ENCODE measurements around the gene DSCAM.
"Not testable (repeated sequence)": the region's sequence is repeated elsewhere in the genome, so short reads cannot be mapped to it uniquely, and the experiment has no call there.

The DSCAM gene

DNA sequence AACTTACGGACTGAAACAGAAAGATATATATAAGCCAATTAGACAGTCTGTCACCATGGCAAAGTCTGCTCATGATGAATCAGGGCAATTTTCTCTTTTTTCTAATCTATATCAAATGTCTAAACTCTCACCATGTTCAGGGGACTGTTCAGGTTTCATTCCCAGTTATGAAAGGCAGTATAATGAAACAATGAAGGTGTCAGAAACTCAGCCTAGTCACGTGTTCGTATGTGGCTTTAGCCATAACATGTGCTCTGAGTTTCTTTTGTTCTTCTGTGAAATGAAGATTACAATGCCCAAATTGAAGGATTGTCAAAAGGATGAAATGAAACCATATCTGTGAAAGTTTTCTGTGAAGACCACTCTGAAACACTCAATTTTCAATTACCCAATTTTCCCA is 392.9 kb downstream of the DSCAM start:
- Mint-ChIP-seq H3K9me3 (no peaks in the 10 kb centered on the region), H3K4me1 (ENCODE audit: low read depth) (no peaks in the 10 kb centered on the region), H3K27ac (no peak overlapping the region)

DNA sequence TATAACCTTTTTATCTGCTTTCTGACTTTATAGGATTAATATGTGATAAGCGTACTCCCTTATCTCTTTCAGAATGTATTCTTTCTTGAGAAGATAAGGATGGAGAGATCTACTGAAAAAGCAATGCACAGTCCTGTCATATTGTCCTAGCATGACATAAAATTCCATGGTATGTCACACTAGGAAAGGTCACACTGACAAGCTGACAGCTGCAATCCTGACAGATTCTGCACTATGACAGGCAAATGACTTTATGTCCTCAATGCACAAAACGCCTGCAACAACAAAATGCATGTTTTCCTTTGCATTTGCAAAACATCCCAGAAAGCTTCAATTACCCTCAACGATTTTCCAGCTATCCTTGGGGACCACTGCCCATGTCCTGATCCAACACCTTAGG is 393.8 kb downstream of the DSCAM start:
- intact Hi-C loops (cut with micrococcal nuclease) = no loop called here
- no peaks in the 10 kb centered on the region for H3K36me3 Mint-ChIP-seq (ENCODE audit: low read depth)
- H3K9me3 Mint-ChIP-seq = no peaks in the 10 kb centered on the region
- no peaks in the 10 kb centered on the region for H3K4me1 Mint-ChIP-seq (ENCODE audit: low read depth)
- H3K27ac Mint-ChIP-seq = no peak overlapping the region
- peaks cover 2% of the 10 kb centered on the region for H3K27me3 Mint-ChIP-seq
- H3K4me3 Mint-ChIP-seq = no peak overlapping the region

More for the DNA sequence above, 392.9 kb downstream of the DSCAM start:
- peaks cover 4% of the 10 kb centered on the region for H3K27me3 Mint-ChIP-seq
- intact Hi-C loops (cut with micrococcal nuclease) = no loop called here
- H3K4me3 Mint-ChIP-seq = no peak overlapping the region
- no peaks in the 10 kb centered on the region for H3K36me3 Mint-ChIP-seq (ENCODE audit: low read depth)

DNA sequence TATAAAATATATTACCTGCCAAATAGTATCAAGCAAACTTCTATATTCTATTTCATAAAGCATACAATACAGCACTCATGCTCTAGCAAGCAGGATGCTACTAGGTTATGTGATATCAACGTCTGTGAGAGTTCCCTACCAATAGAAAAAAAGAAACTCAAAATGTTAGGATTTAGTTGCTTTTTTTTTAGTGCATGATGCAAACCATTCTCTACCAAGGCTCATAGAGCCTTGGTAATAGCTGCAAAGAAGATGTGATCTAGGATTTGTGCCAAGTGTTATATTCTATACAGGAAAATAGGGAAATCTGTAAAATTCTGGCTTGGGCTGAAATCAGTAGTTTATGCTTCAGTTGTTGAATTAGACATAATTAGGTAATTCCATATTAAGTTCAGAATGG is 394.4 kb downstream of the DSCAM start:
- H3K36me3 Mint-ChIP-seq (ENCODE audit: low read depth) = no peaks in the 10 kb centered on the region
- intact Hi-C loops (cut with micrococcal nuclease) = no loop called here
- H3K4me3 Mint-ChIP-seq = no peak overlapping the region
- no peaks in the 10 kb centered on the region for H3K9me3 Mint-ChIP-seq
- no peaks in the 10 kb centered on the region for H3K27me3 Mint-ChIP-seq
- H3K27ac Mint-ChIP-seq = no peak overlapping the region
- H3K4me1 Mint-ChIP-seq (ENCODE audit: low read depth) = no peaks in the 10 kb centered on the region

DNA sequence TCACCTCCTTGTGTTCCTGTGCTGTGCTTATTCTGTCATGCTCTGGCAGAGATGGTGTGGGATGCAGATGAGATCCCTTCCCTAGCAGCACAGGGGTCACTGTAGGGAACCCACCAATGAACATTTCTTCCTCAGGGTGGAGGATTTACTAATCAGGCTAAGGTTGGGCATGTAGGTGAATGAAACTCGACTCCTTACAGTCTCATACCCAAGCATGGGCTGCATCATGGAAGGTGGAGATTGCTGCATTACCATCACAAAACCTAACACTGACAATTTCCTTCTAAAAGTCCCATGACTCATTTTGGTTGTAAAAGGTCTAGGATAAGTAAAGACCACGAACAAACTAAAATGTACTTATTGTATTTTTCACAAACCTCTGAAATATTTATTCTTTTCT is 399.9 kb downstream of the DSCAM start:
- Mint-ChIP-seq H3K9me3 (peaks cover 14% of the 10 kb centered on the region), H3K36me3 (ENCODE audit: low read depth) (no peaks in the 10 kb centered on the region), H3K27me3 (no peaks in the 10 kb centered on the region), H3K4me3 (no peak overlapping the region), H3K4me1 (ENCODE audit: low read depth) (no peaks in the 10 kb centered on the region), H3K27ac (no peak overlapping the region)
- intact Hi-C loops (cut with micrococcal nuclease) = no loop called here

DNA sequence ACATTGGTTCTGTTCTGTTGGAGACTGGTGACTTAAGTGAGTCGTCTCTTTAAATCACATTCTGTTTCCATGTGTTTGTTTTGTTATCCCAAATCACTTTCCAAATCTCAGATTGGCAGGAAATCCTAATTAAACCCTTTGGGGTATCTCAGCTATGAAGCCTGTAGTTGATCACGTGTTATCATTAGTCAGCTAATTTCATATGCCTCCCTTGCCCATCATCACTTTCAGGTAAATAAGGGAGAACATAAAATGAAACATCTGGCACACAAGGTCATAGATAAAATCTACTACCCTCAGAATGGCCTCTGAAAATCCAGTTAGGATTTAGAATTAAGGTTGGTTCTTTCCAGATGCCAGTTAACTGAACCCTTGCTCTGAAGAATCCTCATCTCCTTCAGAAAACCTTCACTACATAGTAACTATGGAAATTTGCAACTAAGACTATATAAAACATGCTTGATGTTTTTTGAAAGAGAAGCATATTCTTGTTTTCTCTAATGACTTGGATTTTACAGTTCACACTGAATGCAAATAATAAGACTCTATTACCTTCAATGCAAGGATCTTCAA is 401.5 kb downstream of the DSCAM start:
- Mint-ChIP-seq H3K27me3 (no peaks in the 10 kb centered on the region), H3K9me3 (peaks cover 14% of the 10 kb centered on the region), H3K27ac (no peak overlapping the region), H3K36me3 (ENCODE audit: low read depth) (no peaks in the 10 kb centered on the region), H3K4me1 (ENCODE audit: low read depth) (no peaks in the 10 kb centered on the region), H3K4me3 (no peak overlapping the region)
- intact Hi-C loops (cut with micrococcal nuclease) = no loop called here

DNA sequence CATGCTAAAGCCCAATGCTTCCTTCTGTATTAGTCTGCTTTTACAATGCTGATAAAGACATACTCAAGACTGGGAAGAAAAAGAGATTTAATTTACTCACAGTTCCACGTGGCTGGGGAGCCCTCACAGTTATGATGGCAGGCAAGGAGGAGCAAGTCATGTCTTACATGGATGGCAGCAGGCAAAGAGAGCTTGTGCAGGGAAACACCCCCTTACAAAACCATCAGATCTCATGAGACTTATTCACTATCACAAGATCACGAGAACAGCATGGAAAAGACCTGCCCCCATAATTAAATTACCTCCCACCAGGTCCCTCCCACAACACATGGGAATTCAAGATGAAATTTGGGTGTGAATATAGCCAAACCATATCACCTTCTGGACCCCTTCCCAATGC is 407.4 kb downstream of the DSCAM start:
- H3K4me1 Mint-ChIP-seq (ENCODE audit: low read depth); H3K27me3 Mint-ChIP-seq; H3K27ac Mint-ChIP-seq; H3K4me3 Mint-ChIP-seq; H3K36me3 Mint-ChIP-seq (ENCODE audit: low read depth); intact Hi-C loops (cut with micrococcal nuclease); H3K9me3 Mint-ChIP-seq: not testable (repeated sequence)

DNA sequence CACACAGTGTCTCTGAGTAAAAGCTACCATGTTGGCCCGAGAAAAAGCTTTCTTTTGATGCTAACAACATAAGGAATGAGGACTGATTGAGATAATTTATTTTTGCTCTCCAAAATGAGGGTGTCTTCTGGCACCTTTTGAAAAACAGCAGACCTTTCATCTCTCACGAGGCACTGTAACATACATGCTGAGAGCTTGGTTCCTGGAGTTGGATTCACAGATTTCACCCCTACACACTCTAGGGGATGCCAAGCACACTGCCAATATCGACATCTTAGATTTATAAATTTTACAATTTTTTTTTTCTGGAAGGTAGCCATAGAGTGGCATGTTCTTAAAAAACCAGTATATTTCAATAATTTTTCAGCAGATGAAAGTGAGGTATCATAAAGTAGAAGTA is 408.3 kb downstream of the DSCAM start:
- peaks cover 6% of the 10 kb centered on the region for H3K9me3 Mint-ChIP-seq
- no peaks in the 10 kb centered on the region for H3K36me3 Mint-ChIP-seq (ENCODE audit: low read depth)
- no peaks in the 10 kb centered on the region for H3K27me3 Mint-ChIP-seq
- H3K4me1 Mint-ChIP-seq (ENCODE audit: low read depth) = no peaks in the 10 kb centered on the region
- intact Hi-C loops (cut with micrococcal nuclease) = no loop called here
- H3K27ac Mint-ChIP-seq = no peak overlapping the region
- no peak overlapping the region for H3K4me3 Mint-ChIP-seq

DNA sequence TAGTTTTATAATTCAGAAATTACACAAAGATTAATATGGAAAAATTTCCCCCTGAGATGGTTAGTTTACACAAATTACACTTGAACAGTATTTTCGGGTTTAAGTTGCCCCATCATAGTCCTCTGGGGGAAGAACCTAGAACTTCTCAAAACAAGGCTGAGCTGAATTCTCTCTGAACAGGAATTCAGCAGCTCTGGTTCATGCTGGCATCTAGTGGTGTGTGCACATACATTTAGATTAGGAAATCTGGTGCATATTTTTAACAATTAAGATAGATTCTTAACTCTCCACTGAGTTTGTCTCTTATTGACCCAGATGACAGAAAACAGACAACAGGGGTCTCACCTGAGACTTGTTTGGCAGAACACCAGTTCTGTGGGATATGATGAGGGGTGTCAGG is 410.7 kb downstream of the DSCAM start:
- H3K27me3 Mint-ChIP-seq = no peaks in the 10 kb centered on the region
- no peak overlapping the region for H3K4me3 Mint-ChIP-seq
- intact Hi-C loops (cut with micrococcal nuclease) = no loop called here
- peaks cover 8% of the 10 kb centered on the region for H3K9me3 Mint-ChIP-seq
- no peak overlapping the region for H3K27ac Mint-ChIP-seq
- no peaks in the 10 kb centered on the region for H3K36me3 Mint-ChIP-seq (ENCODE audit: low read depth)
- no peaks in the 10 kb centered on the region for H3K4me1 Mint-ChIP-seq (ENCODE audit: low read depth)

DNA sequence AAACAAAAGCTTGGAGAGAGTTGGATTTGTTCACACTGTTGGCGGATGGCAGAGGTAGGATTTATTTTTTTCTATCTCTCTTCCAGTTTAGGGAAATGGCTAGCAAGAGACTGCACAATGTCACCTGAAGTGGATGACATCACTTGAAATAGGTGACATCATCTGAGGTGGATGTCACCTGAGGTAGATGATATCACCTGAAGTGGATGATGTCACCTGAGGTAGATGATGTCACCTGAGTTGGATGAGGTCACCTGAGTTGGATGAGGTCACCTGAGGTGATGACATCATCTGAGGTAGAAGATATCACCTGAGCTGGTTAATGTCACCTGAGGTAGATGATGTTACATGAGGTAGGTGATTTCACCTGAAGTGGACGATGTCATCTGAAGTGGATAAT is 413.4 kb downstream of the DSCAM start:
- no peaks in the 10 kb centered on the region for H3K27me3 Mint-ChIP-seq
- H3K4me3 Mint-ChIP-seq = no peak overlapping the region
- intact Hi-C loops (cut with micrococcal nuclease) = no loop called here
- no peak overlapping the region for H3K27ac Mint-ChIP-seq
- H3K36me3 Mint-ChIP-seq (ENCODE audit: low read depth) = no peaks in the 10 kb centered on the region
- no peaks in the 10 kb centered on the region for H3K4me1 Mint-ChIP-seq (ENCODE audit: low read depth)
- peaks cover 8% of the 10 kb centered on the region for H3K9me3 Mint-ChIP-seq

DNA sequence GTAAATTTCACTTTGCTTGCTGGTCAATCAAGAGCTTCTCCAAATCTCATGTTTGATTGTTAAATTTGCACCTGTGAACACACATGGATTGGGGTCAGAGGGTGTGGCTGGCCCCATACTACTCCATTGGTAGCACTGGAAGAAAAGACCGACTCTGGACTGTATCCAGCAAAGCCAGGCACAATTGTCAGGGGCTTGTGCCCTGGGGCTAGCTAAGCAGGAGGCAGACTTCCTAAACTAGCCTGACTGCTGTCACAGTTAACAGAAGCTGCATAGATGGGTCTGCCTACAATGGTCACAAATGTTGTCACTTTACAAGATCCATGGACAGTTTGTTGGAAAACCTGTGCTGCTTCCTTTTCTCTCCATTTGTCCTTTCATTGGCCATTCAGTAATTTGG is 421.0 kb downstream of the DSCAM start:
- intact Hi-C loops (cut with micrococcal nuclease) = no loop called here
- Mint-ChIP-seq H3K4me3 (no peak overlapping the region), H3K4me1 (ENCODE audit: low read depth) (no peaks in the 10 kb centered on the region), H3K9me3 (no peaks in the 10 kb centered on the region), H3K27me3 (no peaks in the 10 kb centered on the region), H3K27ac (no peak overlapping the region), H3K36me3 (ENCODE audit: low read depth) (no peaks in the 10 kb centered on the region)

DNA sequence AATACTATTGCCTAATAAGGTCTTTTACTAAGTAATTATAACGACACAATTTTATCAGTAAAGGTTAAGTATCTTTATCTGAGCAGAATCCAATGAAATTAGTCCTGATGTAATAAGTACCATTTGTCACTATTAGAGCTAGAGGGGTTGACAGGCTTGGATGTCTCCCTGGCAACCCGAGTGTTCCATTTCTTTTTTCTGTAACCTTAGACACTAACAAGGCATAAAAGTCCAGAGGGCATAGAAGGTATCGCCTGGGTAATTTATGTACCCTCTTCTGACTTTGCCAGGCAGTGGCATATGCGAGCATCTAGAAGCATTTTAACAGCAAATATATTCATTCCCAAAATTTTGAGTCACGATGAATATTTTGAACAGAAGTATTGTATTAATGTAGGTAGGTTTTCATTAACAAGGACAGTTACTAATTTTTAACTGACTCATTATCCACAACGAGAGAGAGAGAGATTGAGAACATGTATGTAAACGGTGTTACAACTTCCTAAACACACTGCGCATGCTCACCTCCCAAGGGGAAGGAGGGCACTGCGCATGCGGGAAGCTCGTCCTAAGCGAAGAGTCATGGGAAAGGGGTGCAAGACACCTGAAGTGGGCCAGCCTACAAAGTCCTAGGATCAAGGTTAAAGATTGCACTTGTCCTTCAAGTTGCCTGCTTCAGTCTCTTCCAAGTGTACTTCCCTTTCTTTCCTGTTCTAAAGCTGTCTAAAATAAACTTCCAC is 423.9 kb downstream of the DSCAM start:
- no peaks in the 10 kb centered on the region for H3K36me3 Mint-ChIP-seq (ENCODE audit: low read depth)
- no peaks in the 10 kb centered on the region for H3K27me3 Mint-ChIP-seq
- no peak overlapping the region for H3K4me3 Mint-ChIP-seq
- peaks cover 9% of the 10 kb centered on the region for H3K9me3 Mint-ChIP-seq
- intact Hi-C loops (cut with micrococcal nuclease) = no loop called here
- H3K4me1 Mint-ChIP-seq (ENCODE audit: low read depth) = no peaks in the 10 kb centered on the region
- no peak overlapping the region for H3K27ac Mint-ChIP-seq

DNA sequence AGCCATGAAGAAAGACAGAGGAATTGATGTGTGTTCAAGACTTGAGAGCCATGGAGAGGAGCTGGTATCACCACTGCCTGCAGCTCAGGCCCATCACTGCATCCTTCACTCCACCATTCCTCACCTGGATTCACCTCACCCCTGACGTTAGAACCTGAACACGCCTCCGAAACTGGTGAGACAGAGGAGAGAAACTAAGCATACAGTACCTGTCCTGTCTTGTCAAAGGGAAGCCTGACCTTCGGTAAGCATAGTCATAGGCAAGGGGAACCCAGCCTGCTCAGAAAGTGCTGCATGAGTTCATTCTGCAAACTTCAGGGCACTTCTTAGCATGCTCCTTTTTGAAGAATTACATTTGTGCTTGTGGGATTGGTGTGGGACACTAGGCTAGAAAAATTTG is 425.8 kb downstream of the DSCAM start:
- no peaks in the 10 kb centered on the region for H3K4me1 Mint-ChIP-seq (ENCODE audit: low read depth)
- no peak overlapping the region for H3K27ac Mint-ChIP-seq
- H3K27me3 Mint-ChIP-seq = no peaks in the 10 kb centered on the region
- H3K4me3 Mint-ChIP-seq = no peak overlapping the region
- H3K9me3 Mint-ChIP-seq = peaks cover 11% of the 10 kb centered on the region
- intact Hi-C loops (cut with micrococcal nuclease) = no loop called here
- H3K36me3 Mint-ChIP-seq (ENCODE audit: low read depth) = no peaks in the 10 kb centered on the region

DNA sequence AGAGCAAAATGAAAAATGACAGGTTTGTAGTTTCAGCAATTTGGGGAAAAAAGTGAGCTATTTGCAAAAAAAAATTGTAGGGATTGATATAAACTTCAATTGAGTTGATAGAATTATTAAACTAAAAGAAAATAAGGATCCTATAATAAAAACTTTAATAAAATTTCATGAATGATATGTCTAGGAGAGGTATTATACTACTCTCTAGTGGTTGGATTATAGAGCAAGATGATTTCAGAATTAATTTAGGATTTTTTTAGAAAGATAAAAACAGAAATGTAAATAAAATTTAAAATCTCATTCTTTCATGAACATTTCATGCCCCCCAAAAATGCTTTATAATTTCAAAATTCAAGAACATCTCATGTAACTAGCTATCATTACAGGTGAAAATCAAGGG is 430.4 kb downstream of the DSCAM start:
- H3K4me3 Mint-ChIP-seq = no peak overlapping the region
- H3K4me1 Mint-ChIP-seq (ENCODE audit: low read depth) = no peaks in the 10 kb centered on the region
- H3K9me3 Mint-ChIP-seq = peaks cover 21% of the 10 kb centered on the region
- intact Hi-C loops (cut with micrococcal nuclease) = no loop called here
- no peaks in the 10 kb centered on the region for H3K27me3 Mint-ChIP-seq
- no peak overlapping the region for H3K27ac Mint-ChIP-seq
- H3K36me3 Mint-ChIP-seq (ENCODE audit: low read depth) = no peaks in the 10 kb centered on the region

DNA sequence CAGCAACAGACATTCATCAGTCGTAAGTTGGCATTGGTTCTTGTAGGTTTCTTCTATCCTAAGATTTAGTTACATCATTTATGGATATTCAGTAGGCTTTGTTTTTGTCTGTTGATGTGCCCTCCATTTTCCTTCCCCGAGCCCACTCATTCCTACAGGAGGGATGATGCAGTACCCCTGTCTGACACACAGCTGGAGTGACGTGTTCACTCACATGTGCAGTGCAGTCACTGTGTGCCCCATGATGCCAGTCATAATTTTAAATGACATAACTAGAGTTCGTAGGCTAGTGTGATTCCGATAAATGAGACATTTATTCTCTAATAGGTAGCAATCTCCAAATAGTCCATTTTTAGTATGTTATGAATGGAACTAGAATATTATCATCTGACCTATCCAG is 438.4 kb downstream of the DSCAM start:
- H3K27me3 Mint-ChIP-seq = no peaks in the 10 kb centered on the region
- no peak overlapping the region for H3K27ac Mint-ChIP-seq
- H3K4me1 Mint-ChIP-seq (ENCODE audit: low read depth) = no peaks in the 10 kb centered on the region
- peaks cover 11% of the 10 kb centered on the region for H3K9me3 Mint-ChIP-seq
- no peaks in the 10 kb centered on the region for H3K36me3 Mint-ChIP-seq (ENCODE audit: low read depth)
- intact Hi-C loops (cut with micrococcal nuclease) = no loop called here
- H3K4me3 Mint-ChIP-seq = no peak overlapping the region

DNA sequence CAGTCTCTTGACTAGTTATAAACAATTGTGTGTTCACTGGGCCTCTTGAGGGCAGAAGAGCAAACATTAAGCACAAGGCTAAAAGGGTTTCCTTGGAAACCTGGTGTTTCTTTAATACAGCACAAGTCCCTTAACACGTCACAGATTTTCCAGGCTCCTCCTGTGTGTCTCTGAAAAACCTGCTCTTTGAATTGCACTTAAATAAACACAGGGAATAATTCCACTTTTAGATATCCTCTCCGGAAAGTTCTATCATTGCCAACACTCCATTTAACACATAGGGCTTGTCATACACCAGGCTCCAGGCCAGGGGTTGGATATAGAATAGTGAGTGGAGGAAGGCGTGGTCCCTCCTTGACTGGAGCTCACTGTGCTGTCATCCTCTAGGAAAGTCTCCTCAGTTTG is 442.6 kb downstream of the DSCAM start:
- Mint-ChIP-seq H3K27me3 (no peaks in the 10 kb centered on the region), H3K4me3 (no peak overlapping the region), H3K36me3 (ENCODE audit: low read depth) (no peaks in the 10 kb centered on the region), H3K27ac (no peak overlapping the region), H3K4me1 (ENCODE audit: low read depth) (no peaks in the 10 kb centered on the region), H3K9me3 (peaks cover 7% of the 10 kb centered on the region)
- intact Hi-C loops (cut with micrococcal nuclease) = no loop called here

All from dendritic cell treated with granulocyte-macrophage colony-stimulating factor and Interleukin-4, amounts not matched to agents 40 ng/mL and 50 ng/mL, for 4 days (primary cell).